Stimulated activated CD8-positive, alpha-beta memory T cell treated with anti-CD3 and anti-CD28 coated beads, Interleukin-7, amount 100 ng/mL, for 48 hours (primary cell): ENCODE data around the gene SOX18.
A peak's percentile ranks its signal among the peaks of the same experiment; 100 is the strongest.

ENCODE experiments used
- DNase-seq, 2 donors: peaks; one replicate each; pipeline ENCODE4 v3.0.0-alpha.2; 2020; ENCODE audit warnings: low read depth in 1 of 2; ENCODE audit errors: extremely low read depth in 1 of 2

Gene SOX18

GRCh38 chr20:64080813-64081623 lies 31.6 kb upstream of the SOX18 start:
- no peak for DNase-seq

GRCh38 chr20:64080013-64080812 lies 30.8 kb upstream of the SOX18 start, which contains the start of gene OPRL1:
OPRL1 (plus strand) TSS chr20:64080082; CDS start chr20:64092721, 12,639 bp downstream.
- no peak for DNase-seq

DNA sequence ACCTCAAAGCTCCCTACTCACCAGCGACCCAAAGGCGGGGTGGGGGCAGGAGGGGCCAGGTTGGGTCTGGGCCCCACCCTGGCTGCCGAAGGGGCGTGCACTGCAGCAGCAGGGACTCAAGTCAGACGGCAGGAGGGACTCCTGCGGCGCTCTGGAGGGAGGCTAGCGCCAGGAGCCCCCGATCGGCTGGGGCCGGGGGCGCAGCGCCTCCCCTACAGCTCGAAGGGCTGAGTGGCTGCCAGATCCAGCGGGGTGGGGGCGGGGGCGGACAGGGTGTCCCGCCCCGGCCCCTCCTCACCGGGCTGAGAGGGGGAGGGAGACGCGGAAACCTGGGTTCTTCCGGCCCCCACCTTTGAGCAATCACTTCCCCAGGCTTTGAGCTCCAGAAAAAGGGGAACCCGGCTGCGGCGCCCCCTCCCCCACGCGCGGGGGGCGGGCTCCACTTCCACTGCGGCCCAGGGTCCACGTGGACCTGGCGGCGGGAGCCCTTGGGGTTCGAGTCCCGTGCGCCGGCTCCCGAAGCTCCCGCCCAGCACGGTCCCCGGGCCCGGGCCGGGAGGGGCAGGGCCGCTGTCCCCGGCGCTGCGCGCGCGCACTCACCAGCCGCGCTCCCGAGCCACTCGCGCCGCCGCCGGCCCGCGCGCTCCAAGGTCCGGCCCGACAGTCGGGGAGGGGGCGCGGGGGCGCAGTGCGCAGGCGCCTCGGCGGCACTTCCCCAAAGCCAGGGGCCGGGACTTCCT lies 30.0 kb upstream of the SOX18 start, which contains the start of gene RGS19:
Gene RGS19 (minus strand): TSS at position 246 of the 740 bp plus-strand sequence. CDS start 2,632 bp downstream, outside the sequence.
- DNase-seq, result peak in 1 of 2 donors; percentile 43

DNA sequence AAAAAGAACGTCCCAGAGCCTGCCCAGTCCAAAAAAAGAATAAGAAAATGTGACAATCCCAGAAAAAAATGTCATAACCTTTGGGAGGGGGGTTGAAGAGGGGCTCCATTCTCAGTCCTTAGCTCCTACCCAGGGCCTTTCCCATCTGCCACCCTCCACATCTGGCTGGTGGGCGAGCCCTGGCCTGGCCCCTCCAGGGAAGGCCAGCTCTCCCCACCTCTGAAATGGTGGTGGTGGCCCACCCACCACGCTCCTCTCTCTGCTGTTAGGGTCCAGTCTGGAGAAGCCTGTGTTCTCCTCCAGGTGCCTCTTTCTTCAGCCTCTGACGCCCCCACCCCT lies 29.5 kb upstream of the SOX18 start:
- DNase-seq, result no peak

DNA sequence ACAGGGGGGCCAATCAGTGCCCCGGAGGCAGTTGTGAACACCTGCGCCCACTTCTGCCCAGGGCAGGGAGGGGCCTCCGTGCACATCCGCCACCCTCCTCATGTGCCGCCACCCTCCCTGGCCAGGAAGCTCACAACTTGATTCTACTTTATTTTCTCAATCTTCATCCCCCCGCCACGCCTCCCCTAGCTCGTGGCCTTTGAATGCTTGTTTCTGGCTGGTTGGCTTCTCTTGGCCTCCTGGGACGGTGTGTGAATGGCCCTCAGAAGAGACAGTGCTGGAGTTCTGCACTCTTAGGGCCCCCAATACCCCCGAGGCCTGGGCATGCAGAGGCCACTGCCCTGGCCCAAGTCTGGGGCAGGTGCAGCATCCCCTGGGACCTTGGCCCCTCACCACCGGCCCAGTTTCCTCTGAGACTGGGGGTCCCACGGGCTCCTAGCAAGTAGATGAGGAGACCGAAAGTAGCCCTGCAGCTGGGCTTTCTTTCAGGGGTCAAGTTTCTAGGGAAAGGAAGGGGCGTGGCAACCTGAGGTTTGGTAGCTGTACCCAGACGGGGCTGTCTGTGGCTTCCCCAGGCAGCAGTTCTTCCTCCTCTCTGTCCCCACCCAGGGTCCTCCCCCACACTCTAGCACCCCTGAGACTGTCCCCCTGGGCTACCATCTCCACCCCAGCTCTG lies 28.6 kb upstream of the SOX18 start:
- DNase-seq, result peak in 1 of 2 donors; percentile 40

GRCh38 chr20:64077541-64077875 lies 28.1 kb upstream of the SOX18 start:
- no peak for DNase-seq

GRCh38 chr20:64077094-64077493 lies 27.7 kb upstream of the SOX18 start:
- peak in 1 of 2 donors; percentile 23 for DNase-seq

DNA sequence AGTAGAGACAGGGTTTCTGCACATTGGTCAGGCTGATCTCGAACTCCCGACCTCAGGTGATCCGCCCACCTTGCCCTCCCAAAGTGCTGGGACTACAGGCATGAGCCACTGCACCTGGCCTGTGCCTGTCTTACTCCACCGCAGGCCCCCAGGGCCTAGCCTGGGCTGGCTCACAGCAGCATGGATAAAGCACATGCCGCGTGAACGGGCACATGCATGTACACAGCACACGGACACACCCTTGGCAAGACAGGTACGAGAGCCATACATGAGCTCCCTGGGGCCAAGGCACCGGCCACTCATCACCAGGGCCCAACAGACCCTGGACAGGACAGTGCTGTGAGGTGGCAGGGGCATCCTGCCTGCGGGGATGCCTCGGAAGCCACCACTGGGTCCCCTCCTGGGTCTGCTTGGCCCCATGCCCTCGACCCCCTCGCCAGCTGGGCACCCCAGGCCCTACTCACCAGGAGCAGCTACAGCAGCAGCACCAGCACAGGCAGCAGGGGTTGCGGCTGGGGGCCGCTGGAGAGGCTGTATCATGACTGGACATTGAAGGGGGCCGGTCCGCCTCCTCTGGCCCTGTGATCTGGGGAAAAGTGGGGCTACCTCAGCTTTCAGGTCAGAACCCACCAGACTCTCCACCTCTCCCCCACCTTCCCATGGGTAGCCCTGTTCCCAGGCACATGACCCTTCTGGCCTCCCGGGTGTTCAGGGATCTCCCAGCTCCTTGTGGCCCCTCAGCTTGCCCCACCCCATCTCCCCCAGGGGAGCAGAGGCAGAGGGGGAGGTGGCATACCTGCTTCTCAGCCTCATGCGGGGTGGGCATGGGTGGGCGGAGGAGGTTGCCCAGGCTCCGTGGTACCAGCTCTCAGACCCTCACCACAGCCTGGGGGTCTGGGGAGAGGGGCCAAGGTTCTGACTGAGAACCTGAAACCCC lies 26.9 kb upstream of the SOX18 start:
- DNase-seq, result no peak

- DNase-seq, result no peak
Observed at GRCh38 chr20:64075556-64075955, 26.1 kb upstream of the SOX18 start.

- DNase-seq, result no peak
Observed at GRCh38 chr20:64074963-64075362, 25.5 kb upstream of the SOX18 start.

DNA sequence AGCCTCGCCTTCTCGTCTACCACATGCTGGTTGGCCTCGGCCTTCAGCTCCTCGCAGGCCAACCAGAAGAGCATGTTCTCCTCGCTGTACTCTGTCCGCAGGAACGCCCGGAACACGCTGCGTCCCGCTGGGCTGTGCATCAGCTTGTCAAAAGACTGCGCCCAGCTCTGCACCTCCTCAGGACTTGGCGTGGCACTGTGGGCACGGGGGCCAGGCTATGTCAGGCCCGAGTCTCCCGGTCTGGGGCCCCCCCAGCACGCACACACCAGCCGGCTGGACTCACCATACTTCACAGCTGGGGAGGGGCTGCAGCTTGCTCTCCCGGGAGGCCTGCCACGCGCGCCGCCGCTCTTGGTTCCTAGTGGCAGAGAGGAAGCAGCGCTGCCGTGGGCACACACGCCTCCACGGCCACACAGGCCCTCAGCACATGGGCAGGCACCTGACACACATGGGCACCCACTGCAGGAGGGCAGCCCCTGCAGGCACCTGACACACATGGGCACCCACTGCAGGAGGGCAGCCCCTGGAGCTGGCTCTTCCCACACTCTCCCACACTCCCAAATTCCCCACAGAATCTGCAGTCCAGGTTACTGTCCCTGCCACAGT lies 24.8 kb upstream of the SOX18 start:
- DNase-seq, result no peak

DNA sequence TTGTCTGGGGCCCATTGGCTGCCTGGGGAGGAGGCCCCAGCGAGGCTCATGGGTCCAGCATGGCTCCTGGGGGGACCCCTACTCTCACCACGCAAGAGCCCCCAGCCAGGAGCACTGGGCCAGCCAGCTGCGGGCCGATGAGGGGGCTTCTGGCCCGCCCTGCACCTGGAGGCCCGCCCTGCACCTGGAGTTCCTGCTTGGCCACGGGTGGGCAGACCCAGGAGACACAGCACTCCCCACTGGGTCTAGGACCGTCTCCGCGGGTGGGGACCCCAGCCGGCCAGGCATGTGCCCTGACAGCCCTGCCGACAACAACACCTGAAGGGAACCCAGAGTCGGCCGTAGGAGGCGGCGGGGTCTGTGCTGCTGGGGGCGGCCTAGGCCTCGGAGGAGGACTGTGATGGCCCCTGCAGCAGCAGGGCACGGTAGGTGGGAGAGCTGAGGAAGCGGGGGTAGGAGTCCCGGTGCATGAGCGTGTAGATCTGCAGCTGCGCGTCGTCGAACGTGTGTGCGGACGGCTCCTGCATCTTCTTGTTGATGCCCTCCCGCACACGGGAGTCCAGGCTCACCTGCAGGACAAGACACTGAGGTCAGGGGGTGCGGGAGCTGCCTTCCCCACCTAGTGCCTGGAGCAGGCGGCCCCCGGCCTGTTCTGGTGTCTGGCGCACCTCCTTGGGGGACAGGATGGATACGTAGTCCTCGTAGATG lies 24.2 kb upstream of the SOX18 start:
- DNase-seq, result no peak

DNA sequence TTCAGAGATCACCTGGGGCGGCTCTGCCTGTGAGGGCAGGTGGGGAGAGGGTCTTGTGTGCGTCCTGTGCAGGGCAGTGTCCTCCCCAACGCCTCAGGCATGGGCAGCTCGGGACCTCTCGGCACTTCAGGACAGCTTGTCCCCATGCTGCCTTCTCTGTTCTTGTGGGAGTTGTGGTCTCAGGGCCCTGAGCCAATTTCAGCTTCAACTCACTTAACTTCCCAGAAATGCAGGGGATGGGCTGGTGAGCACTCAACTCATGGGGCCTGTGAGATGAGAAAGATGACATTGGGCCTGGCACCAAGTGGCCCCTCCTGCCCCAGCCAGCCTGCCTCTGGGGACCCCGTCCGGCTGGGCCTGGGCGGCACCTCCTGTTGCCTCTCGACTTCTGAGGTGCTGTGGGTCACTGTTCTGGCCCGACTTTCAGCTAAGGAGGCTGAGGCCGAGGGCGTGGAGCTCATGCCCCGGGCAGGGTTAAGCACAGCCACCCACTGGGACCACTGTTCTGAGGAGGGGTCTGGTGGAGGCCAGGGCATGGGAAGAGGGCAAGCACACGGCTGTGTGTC lies 23.1 kb upstream of the SOX18 start:
- DNase-seq, result no peak

DNA sequence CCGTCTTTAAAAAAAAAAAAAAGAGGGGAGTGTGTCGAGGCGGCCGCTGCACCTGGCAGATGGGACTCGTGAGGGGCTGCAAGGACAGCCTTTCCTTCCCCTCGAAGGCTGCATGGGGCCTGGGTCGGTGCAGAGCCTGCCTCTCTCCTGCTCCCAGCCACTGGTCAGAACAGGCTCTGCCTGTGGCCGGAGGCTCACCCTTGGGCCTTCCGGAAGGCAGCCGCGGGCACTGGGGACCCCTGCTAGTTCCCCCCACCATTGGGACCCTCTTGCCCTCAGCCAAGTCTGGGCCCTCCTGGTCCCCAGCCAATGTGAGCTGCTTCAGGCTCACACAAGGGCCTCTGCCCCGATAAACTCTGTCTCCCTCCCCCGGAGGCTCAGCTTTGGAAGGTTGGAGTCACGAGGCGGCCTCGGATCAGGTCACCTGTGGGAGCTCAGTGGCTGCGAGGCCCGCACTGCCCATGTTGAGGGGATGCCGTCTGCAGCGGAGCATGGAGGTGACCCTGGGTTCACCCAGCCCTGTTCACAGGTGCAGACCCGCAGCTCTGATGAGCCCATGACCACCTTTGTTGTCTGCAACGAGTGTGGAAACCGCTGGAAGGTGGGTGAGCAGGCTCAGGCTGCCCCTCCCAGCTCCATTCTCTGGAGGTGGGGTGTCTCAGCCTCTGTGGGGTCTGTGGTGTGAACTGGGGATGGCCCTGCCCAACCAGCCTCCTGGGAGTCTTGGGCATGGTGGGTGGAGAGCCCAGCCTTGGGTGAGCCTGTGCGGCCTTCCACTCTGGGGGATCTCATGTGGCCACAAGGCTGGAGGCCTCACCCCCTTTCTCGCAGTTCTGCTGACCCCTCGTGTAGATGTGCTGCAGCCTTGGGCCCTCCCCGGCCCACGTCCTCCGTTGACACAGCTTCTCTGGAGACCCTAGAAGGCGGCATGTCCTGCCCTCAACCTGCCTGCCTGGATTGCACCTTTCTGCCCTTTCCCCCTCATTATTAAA lies 22.2 kb upstream of the SOX18 start:
- DNase-seq, result no peak

DNA sequence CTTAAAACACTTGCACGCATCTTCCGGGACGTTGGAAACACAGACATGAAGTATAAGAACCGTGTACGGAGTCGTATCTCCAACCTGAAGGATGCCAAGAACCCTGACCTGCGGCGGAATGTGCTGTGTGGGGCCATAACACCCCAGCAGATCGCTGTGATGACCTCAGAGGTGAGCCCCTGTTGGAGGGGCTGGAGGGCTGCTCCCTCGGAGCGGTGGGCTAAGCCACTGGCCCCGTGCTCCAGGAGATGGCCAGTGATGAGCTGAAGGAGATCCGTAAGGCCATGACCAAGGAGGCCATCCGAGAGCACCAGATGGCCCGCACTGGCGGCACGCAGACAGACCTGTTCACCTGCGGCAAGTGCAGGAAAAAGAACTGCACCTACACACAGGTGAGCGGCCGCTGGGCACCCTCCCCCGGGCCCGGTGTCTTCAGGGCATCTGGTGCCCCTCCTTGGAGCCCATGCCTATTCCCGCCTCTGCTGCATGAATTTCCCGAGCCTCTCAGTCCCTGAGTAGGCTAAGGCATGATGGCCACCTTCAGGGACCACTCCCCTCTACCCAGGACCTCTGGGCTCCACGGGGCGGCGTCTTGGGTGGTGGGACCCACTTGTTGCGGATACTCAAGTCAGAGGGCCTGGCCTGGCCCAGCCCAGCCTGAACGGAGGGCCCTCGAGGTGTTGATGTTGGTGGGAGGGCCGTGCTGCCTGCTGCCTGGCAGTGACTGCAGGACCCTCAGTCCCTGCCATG lies 21.0 kb upstream of the SOX18 start:
- DNase-seq, result no peak

GRCh38 chr20:64069614-64070243 lies 20.3 kb upstream of the SOX18 start:
- no peak for DNase-seq
